ENCODE results near the gene GALNT18. TPM values are rescaled to one million over a fixed set of nuclear protein-coding genes. Genes with fewer than 3 reads are reported as not detected.
A peak's percentile ranks its signal among the peaks of the same experiment; 100 is the strongest.

Gene GALNT18
- total and polyA plus RNA-seq, 7 donors, result 4.6 to 32.4 (median 8.3) TPM

DNA sequence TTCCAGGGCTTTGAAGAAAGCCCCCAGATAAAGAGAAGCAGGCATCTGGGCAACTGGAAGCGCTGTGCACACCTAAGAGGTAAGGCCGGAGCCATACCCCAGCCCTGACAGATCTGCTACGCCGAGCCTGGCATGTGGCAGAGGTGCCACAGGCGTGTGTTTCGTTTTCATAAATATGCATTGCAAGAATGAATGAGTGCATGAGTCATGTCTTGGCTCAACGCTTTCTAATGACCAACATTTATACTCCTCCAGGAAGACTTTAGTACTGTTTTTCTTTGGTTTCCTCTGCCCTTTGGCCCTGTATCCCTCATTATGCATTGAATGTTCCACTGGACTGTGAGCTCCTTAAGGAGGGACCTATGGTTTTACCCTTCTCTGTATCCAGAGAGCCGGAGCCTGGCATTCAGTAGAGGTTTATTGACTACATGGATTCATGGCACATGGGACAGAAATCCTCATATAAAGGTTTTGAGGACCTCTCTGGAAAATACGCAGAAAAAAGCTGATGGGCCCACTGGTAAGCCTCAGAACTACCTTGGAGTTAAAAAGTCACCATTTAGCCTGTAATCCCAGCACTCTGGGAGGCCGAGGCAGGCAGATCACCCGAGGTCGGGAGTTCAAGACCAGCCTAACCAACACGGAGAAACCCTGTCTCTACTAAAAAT is 229.9 kb downstream of the GALNT18 start:
- intact Hi-C loops (cut with DNase I), result no loop called here
- Histone ChIP-seq H3K9me3 (no peaks in the 10 kb centered on the region), H3K4me3 (no peak overlapping the region), H3K27ac (no peak overlapping the region), H3K4me1 (peaks cover 16% of the 10 kb centered on the region), H3K27me3 (ENCODE audit: insufficient read depth in 3 of 3, low read length in 2 of 3) (no peaks in the 10 kb centered on the region), H3K36me3 (ENCODE audit: insufficient read depth in 1 of 2, low read depth in 1 of 2) (no peaks in the 10 kb centered on the region)
- peak in 1 of 2 donors; percentile 21 for DNase-seq
- peak; percentile 15 to 64 (median 46) for ATAC-seq
- TF ChIP-seq, protein P1, sequence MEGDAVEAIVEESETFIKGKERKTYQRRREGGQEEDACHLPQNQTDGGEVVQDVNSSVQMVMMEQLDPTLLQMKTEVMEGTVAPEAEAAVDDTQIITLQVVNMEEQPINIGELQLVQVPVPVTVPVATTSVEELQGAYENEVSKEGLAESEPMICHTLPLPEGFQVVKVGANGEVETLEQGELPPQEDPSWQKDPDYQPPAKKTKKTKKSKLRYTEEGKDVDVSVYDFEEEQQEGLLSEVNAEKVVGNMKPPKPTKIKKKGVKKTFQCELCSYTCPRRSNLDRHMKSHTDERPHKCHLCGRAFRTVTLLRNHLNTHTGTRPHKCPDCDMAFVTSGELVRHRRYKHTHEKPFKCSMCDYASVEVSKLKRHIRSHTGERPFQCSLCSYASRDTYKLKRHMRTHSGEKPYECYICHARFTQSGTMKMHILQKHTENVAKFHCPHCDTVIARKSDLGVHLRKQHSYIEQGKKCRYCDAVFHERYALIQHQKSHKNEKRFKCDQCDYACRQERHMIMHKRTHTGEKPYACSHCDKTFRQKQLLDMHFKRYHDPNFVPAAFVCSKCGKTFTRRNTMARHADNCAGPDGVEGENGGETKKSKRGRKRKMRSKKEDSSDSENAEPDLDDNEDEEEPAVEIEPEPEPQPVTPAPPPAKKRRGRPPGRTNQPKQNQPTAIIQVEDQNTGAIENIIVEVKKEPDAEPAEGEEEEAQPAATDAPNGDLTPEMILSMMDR (IDR thresholded peaks at IDR 0.05), result no peak
- WGBS, 3 donors, result 68 to 74% (median 74%) methylated on average over 13 of the region's 13 CpGs

DNA sequence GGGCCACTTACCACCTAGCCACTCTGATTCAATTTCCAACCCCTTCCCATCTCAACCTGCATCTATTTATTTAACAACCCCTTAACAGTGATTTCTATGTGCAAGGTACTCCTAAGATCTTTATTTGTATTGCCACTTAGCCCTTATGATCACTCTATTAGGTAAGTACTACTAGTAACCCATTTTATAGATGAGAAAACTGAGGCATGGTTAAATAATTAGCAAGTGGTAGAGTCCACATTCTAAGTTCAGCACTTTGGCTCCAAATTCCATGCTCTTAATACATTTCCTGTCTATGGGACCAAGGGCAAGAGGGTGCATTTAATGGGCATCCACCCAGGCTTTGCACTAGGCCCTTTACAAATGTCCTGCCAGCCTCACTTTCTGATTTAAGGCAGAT is 230.6 kb downstream of the GALNT18 start:
- Histone ChIP-seq H3K27me3 (ENCODE audit: insufficient read depth in 3 of 3, low read length in 2 of 3) (no peaks in the 10 kb centered on the region), H3K27ac (no peak overlapping the region), H3K36me3 (ENCODE audit: insufficient read depth in 1 of 2, low read depth in 1 of 2) (no peaks in the 10 kb centered on the region), H3K4me3 (no peak overlapping the region), H3K4me1 (peaks cover 16% of the 10 kb centered on the region), H3K9me3 (no peaks in the 10 kb centered on the region)
- no peak for ATAC-seq
- intact Hi-C loops (cut with DNase I), result no loop called here
- no peak for DNase-seq
- TF ChIP-seq, protein P1 (IDR thresholded peaks at IDR 0.05), result no peak

DNA sequence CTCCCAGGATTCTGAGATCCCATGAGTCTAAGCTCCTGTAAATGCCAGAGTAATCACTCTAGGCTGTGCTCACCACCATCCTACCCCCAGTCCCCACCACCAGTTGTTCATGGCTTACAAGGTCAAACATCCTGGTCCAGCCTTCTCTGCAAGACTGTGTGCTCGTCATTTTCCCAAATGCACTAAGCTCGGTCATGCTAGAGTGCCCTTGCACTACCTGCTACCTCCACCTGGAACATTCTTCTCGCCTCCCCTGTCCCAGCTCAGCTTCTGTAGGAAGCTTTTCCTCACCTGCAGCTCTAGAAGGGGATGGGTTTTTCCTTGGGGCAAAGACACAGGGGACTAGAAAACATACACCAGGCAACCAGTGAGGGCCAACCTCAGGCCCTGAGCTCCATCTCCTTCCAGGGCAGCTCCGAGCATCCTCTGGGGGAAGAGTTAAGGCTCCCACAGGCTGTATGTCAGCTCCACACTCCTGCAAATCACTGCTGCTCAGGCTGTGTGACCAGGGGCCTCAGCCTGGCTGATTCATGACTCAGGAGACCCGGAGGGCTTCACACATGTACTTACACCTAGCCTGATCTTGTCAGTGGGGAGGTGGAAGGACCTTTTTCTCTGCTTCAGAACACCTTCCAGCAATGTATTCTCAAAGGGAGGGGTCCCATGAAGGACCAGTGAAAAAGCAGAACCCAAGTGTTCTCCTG is 231.6 kb downstream of the GALNT18 start:
- Histone ChIP-seq H3K27ac (no peak overlapping the region), H3K4me1 (peaks cover 16% of the 10 kb centered on the region), H3K36me3 (ENCODE audit: insufficient read depth in 1 of 2, low read depth in 1 of 2) (no peaks in the 10 kb centered on the region), H3K9me3 (no peaks in the 10 kb centered on the region), H3K4me3 (no peak overlapping the region), H3K27me3 (ENCODE audit: insufficient read depth in 3 of 3, low read length in 2 of 3) (no peaks in the 10 kb centered on the region)
- WGBS, 3 donors, result 95 to 99% (median 97%) methylated on average over 5 of the region's 5 CpGs
- intact Hi-C loops (cut with DNase I), result no loop called here
- no peak for DNase-seq
- ATAC-seq, result no peak
- TF ChIP-seq, protein P1 (IDR thresholded peaks at IDR 0.05), result no peak

DNA sequence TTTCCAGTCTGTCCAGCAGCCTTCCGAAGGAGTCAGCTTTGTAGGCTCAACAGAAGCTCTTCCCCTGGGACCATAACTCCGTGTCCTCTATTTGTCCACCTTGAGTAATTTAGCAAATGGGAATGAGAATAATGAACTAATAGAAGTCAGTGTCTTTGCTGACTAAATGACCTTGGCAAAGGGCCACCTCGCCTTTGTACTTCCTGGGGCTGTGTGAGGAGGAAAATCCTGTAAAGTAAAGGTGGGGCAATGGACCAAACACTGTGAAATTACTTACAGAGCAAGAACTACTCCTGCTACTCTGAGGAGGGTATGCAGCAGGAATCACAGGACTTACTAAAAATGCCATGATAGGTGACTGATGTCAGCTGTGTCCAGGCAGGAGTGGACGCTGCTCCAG is 232.6 kb downstream of the GALNT18 start:
- no peak for DNase-seq
- Histone ChIP-seq H3K27ac (no peak overlapping the region), H3K9me3 (no peaks in the 10 kb centered on the region), H3K27me3 (ENCODE audit: insufficient read depth in 3 of 3, low read length in 2 of 3) (no peaks in the 10 kb centered on the region), H3K4me1 (peaks cover 16% of the 10 kb centered on the region), H3K36me3 (ENCODE audit: insufficient read depth in 1 of 2, low read depth in 1 of 2) (no peaks in the 10 kb centered on the region), H3K4me3 (no peak overlapping the region)
- no peak for ATAC-seq
- intact Hi-C loops (cut with DNase I), result no loop called here
- WGBS, 3 donors, result 59 to 77% (median 67%) methylated on average over 4 of the region's 4 CpGs
- TF ChIP-seq, protein P1 (IDR thresholded peaks at IDR 0.05), result no peak
